Measurements from ENCODE around the gene ZNF208.
"Not testable (repeated sequence)": the region's sequence is repeated elsewhere in the genome, so short reads cannot be mapped to it uniquely, and the experiment has no call there.

DNA sequence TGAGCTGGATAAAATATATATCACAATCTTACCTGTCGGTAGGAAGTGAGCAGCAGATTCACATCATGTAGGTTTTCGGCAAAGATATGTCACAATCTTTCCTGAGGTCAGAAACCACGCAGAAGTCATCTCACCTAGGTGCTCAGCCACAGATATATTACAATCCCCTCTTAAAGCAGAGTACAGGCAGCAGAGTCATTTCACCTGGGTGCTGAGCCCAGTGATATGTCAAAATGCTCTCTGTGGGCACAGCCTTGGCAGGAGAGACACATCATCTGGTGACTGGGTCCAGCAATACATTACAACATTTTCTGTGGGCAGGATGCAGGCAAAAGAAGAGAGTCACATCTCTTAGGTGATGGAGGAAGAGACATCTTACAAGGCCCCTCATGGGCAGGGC is 30.4 kb upstream of the ZNF208 start:
- TF ChIP-seq, protein P1, sequence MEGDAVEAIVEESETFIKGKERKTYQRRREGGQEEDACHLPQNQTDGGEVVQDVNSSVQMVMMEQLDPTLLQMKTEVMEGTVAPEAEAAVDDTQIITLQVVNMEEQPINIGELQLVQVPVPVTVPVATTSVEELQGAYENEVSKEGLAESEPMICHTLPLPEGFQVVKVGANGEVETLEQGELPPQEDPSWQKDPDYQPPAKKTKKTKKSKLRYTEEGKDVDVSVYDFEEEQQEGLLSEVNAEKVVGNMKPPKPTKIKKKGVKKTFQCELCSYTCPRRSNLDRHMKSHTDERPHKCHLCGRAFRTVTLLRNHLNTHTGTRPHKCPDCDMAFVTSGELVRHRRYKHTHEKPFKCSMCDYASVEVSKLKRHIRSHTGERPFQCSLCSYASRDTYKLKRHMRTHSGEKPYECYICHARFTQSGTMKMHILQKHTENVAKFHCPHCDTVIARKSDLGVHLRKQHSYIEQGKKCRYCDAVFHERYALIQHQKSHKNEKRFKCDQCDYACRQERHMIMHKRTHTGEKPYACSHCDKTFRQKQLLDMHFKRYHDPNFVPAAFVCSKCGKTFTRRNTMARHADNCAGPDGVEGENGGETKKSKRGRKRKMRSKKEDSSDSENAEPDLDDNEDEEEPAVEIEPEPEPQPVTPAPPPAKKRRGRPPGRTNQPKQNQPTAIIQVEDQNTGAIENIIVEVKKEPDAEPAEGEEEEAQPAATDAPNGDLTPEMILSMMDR (conservative IDR thresholded peaks at IDR 0.05): not testable (repeated sequence)
- TF ChIP-seq ZFX (IDR thresholded peaks at IDR 0.05): not testable (repeated sequence)
